GM06990 (cell line): Measurements from ENCODE around the gene GNG4.

Experiments
- DNase-seq: peaks from one replicate; pipeline ENCODE4 v3.0.0-alpha.2; 2011; ENCODE audit not compliant: insufficient read length; ENCODE audit errors: extremely low read depth
- H3K27me3 ChIP-seq: replicated peaks from 2 replicates; pipeline ENCODE4 v1.6.0; 2011; ENCODE audit warnings: low read length; ENCODE audit not compliant: control insufficient read depth, insufficient read depth
- H3K36me3 ChIP-seq: 2 replicates; pipeline ENCODE4 v1.5.1; 2011; ENCODE audit warnings: low read length; ENCODE audit not compliant: control insufficient read depth, insufficient read depth
- H3K4me3 ChIP-seq: replicated peaks from 2 replicates; pipeline ENCODE4 v1.5.1; 2011; ENCODE audit warnings: low read depth, mild to moderate bottlenecking, control low read depth, low read length
- TF ChIP-seq, protein P1 (sequence below): IDR thresholded peaks from 2 replicates; pipeline ENCODE4 v1.5.1; 2011; ENCODE audit warnings: low read length, control low read depth, mild to moderate bottlenecking, inconsistent platforms; ENCODE audit not compliant: insufficient read depth, poor library complexity, severe bottlenecking

GNG4 gene

DNA sequence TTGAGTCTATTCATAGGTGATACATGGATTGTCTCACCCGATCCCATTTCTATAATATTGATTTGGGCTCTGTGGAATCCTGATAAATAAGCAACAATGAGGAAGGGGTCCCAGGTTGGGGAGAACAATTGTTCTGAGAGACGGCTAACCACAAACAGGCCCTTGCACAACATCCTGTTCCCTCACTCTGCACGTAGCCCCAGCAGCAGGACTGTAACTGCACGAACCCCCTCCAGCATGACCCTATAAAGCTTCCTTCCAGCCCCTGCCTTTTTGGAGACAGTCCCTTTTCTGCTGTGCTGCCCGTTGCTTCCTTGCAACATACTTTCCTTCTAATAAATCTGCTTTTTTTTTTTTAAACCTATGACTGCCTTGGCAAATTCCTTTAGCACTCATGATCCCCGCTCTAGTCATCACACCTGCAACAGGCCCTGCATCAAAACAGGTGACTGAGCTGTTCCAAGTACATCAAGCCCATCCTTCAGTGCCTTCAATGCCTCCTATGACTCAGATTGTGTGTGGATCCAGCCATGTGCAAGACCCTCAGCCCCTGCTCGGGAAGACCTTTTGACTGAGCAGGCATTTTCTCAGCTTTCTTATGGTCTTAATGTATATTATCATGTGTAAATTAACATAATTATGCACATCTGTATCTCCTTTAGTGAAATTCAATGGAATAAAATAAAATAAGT lies 81.6 kb downstream of the GNG4 start:
- TF ChIP-seq, protein P1, sequence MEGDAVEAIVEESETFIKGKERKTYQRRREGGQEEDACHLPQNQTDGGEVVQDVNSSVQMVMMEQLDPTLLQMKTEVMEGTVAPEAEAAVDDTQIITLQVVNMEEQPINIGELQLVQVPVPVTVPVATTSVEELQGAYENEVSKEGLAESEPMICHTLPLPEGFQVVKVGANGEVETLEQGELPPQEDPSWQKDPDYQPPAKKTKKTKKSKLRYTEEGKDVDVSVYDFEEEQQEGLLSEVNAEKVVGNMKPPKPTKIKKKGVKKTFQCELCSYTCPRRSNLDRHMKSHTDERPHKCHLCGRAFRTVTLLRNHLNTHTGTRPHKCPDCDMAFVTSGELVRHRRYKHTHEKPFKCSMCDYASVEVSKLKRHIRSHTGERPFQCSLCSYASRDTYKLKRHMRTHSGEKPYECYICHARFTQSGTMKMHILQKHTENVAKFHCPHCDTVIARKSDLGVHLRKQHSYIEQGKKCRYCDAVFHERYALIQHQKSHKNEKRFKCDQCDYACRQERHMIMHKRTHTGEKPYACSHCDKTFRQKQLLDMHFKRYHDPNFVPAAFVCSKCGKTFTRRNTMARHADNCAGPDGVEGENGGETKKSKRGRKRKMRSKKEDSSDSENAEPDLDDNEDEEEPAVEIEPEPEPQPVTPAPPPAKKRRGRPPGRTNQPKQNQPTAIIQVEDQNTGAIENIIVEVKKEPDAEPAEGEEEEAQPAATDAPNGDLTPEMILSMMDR = no peak
- Histone ChIP-seq H3K36me3 (no peaks in the 10 kb centered on the region), H3K27me3 (no peaks in the 10 kb centered on the region), H3K4me3 (no peak overlapping the region)
- DNase-seq = no peak

DNA sequence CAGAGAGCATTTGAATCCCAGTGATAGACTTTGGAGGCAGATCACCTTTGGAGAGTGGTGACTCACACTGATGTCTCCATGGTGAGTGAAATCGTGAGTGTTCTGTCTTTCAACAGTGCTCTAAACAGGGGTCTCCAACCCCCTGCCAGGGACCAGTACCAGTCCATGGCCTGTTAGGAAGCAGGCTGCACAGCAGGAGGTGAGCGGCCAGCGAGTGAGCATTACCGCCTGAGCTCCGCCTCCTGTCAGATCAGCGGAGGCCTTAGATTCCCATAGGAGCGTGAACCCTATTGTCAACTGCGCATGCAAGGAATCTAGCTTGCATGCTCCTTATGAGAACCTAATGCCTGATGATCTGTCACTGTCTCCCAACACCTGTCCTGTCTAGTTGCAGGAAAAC lies 83.5 kb downstream of the GNG4 start:
- TF ChIP-seq, protein P1 = no peak
- Histone ChIP-seq H3K4me3 (no peak overlapping the region), H3K36me3 (no peaks in the 10 kb centered on the region), H3K27me3 (no peaks in the 10 kb centered on the region)
- DNase-seq = no peak

DNA sequence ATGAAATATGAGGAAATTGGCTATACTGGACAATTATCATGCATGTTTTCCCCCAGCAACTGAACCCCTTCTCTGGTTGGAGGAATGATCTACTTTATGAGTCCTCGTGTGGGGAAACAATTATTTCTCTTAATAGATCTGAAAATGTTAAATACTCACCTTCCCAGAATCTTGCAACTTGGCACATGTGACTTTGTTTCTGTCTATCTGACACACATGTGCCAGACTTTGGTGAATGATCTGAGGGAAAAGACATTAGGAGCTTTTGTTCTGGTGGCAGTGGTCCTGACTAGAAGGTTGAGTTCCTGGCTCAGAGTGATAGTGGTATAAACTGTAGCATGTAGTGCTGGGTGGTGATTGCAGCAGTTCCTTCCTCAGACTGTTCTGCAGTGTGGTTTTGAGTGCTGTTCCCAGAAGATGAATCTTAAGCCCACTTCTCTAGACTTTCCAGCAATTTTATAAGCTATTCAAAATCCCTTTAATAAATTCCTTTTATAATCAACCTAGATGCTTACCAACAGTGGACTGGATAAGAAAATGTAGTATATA lies 86.0 kb downstream of the GNG4 start:
- Histone ChIP-seq H3K36me3 (no peaks in the 10 kb centered on the region), H3K4me3 (no peak overlapping the region), H3K27me3 (no peaks in the 10 kb centered on the region; the same call in 1 of the 2 replicates)
- no peak for DNase-seq
- TF ChIP-seq, protein P1 = no peak

DNA sequence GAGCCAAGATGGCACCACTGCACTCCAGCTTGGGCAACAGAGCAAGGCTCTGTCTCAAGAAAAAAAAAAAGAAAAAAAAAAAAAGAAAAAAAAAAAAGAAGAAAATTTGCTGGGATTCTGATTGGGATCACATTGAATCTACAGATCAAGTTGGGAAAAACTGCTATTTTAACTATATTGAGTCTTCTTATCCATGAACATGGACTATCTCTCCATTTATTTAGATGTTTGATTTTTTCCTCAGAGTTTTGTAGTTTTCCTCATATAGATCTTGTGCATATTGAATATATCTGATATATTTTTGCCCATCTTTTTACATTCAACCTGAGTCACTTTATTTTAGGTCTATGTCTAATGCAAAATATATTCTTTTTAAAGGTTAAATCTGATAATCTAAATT lies 87.0 kb downstream of the GNG4 start:
- Histone ChIP-seq H3K36me3 (no peaks in the 10 kb centered on the region), H3K4me3 (no peak overlapping the region), H3K27me3 (no peaks in the 10 kb centered on the region; the same call in 1 of the 2 replicates)
- no peak for DNase-seq
- TF ChIP-seq, protein P1 = no peak

DNA sequence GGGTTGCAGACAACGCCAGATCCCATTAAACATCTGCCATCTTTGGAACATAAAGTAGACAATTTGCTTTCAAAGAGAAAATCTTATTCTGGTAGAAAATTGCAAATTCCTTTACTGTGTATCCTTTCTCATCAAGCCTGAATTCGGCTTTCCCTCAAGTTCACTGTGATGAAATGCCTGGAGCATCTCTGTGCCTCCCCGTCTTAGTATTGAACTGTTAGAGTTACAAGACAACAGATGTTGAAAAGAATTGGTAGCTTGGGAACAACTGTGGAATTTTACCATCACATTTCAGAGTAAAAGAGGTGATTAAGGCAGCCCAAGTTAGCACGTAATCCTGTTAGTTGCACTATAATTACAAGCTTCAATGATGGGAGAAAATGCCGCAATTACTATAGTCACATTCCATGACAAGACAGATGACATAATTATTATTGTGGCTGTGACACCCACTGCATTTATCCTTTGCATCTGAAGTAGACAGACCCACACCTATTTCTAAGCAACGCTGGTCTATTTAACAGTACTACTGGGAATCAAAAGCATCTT lies 90.9 kb downstream of the GNG4 start:
- Histone ChIP-seq H3K27me3 (no peaks in the 10 kb centered on the region; the same call in 1 of the 2 replicates), H3K36me3 (no peaks in the 10 kb centered on the region), H3K4me3 (no peak overlapping the region)
- DNase-seq = no peak
- TF ChIP-seq, protein P1 = no peak
